Endothelial cell of umbilical vein (primary cell): ENCODE data around the gene FYB2. TPM values are rescaled to one million over a fixed set of nuclear protein-coding genes. Genes with fewer than 3 reads are reported as not detected.

Experiments used
- BruUV-seq: library from RNA; stranded (reverse); fragments of 400-500 nt; replicated peaks from 2 replicates; lab custom pipeline; 2021; lab: Mats Ljungman, UMichigan
- CTCF ChIA-PET: fragments of 300-600, 350-600 bp; sonication (Branson Sonifier 250); formaldehyde crosslinking; loops from one replicate; lab custom pipeline; 2021; ENCODE audit warnings: antibody characterized with exemption, inconsistent platforms; lab: Charles Lee
- POLR2A ChIA-PET: fragments of 300-600, 350-600 bp; sonication (Branson Sonifier 250); formaldehyde crosslinking; loops from one replicate; lab custom pipeline; 2021; ENCODE audit warnings: antibody characterized with exemption, inconsistent platforms; lab: Charles Lee
- DNase-seq: peaks from one replicate; pipeline ENCODE4 v3.0.0-alpha.2; 2011; ENCODE audit warnings: low read depth, low spot score
- FAIRE-seq: peaks from 2 replicates; lab custom pipeline; 2011; peaks lifted over from hg19 to GRCh38; lab: Jason Lieb, UNC
- H2AFZ ChIP-seq: 2 replicates; pipeline ENCODE4 v1.6.0; 2012; ENCODE audit warnings: low read depth, low read length, control low read depth, inconsistent platforms
- H3K27ac ChIP-seq: 2 replicates; pipeline ENCODE4 v1.5.1; 2011; ENCODE audit warnings: low read depth, mild to moderate bottlenecking, control low read depth, low read length, moderate library complexity; ENCODE audit not compliant: insufficient read depth
- H3K27me3 ChIP-seq, 2 experiments: 2 replicates each; pipeline versions ENCODE4 v1.6.0 to v1.6.1; 2011; ENCODE audit warnings: low read length in 2 of 2, mixed read lengths in 1 of 2; ENCODE audit not compliant: control insufficient read depth in 2 of 2, insufficient read depth in 2 of 2
- H3K36me3 ChIP-seq, 2 experiments: 2 replicates in 1 of 2; 3 replicates in 1 of 2; pipeline ENCODE4 v1.5.1; 2011; ENCODE audit warnings: low read length in 2 of 2, mild to moderate bottlenecking in 1 of 2, moderate library complexity in 1 of 2; ENCODE audit not compliant: control insufficient read depth in 2 of 2, insufficient read depth in 2 of 2; ENCODE audit errors: extremely low read depth in 1 of 2
- H3K4me1 ChIP-seq: 3 replicates; pipeline ENCODE4 v1.5.1; 2011; ENCODE audit warnings: mild to moderate bottlenecking, low read length; ENCODE audit not compliant: control insufficient read depth, insufficient read depth; ENCODE audit errors: extremely low read depth
- H3K4me2 ChIP-seq: 2 replicates; pipeline ENCODE4 v1.6.1; 2011; ENCODE audit warnings: low read length, control low read depth, mixed read lengths; ENCODE audit not compliant: insufficient read depth
- H3K4me3 ChIP-seq, 3 experiments: fragments of 200-600 bp in 1 of 3; sonication (generic), shearing (Covaris generic) in 1 of 3; replicated peaks in 1 of 3; 2 replicates each; pipeline ENCODE4 v1.5.1; 2011 to 2016; ENCODE audit warnings: control low read depth in 3 of 3, low read length in 3 of 3, mild to moderate bottlenecking in 2 of 3, inconsistent platforms in 1 of 3, low read depth in 1 of 3, moderate library complexity in 1 of 3; ENCODE audit not compliant: insufficient read depth in 1 of 3
- H3K79me2 ChIP-seq: 2 replicates; pipeline ENCODE4 v1.6.0; 2012; ENCODE audit warnings: low read length, inconsistent platforms; ENCODE audit not compliant: control insufficient read depth, insufficient read depth
- H3K9ac ChIP-seq: replicated peaks from 2 replicates; pipeline ENCODE3; 2011; ENCODE audit warnings: low read length, control low read depth; ENCODE audit not compliant: insufficient read depth; ENCODE audit errors: extremely low read depth
- H3K9me1 ChIP-seq: replicated peaks from 3 replicates; pipeline ENCODE4 v1.6.0; 2011; ENCODE audit warnings: mild to moderate bottlenecking, low read length; ENCODE audit not compliant: control insufficient read depth, insufficient read depth; ENCODE audit errors: extremely low read depth
- H3K9me3 ChIP-seq: replicated peaks from 2 replicates; pipeline ENCODE4 v1.5.1; 2012; ENCODE audit warnings: low read length, inconsistent platforms; ENCODE audit not compliant: control insufficient read depth, insufficient read depth
- H4K20me1 ChIP-seq: replicated peaks from 2 replicates; pipeline ENCODE3; 2011; ENCODE audit warnings: mild to moderate bottlenecking, low read length; ENCODE audit not compliant: control insufficient read depth, insufficient read depth; ENCODE audit errors: extremely low read depth
- CTCF ChIP-seq, 2 donors: IDR thresholded peaks; 1 replicate in 1 of 2; 2 replicates in 1 of 2; pipeline ENCODE4 v1.5.1; 2011; ENCODE audit warnings: low read length in 2 of 2, mild to moderate bottlenecking in 2 of 2, moderate library complexity in 2 of 2, control low read depth in 1 of 2, inconsistent platforms in 1 of 2, low read depth in 1 of 2; ENCODE audit not compliant: insufficient read depth in 1 of 2; ENCODE audit errors: extremely low read depth in 1 of 2
- EZH2 ChIP-seq: IDR thresholded peaks from 2 replicates; pipeline ENCODE4 v1.6.1; 2012; ENCODE audit warnings: borderline replicate concordance, low read depth, mild to moderate bottlenecking, moderate library complexity, low read length, inconsistent platforms; ENCODE audit not compliant: severe bottlenecking
- FOS ChIP-seq: IDR thresholded peaks from 2 replicates; pipeline ENCODE4 v1.6.1; 2011; ENCODE audit warnings: mild to moderate bottlenecking, low read length, moderate library complexity, borderline replicate concordance; ENCODE audit not compliant: insufficient read depth
- GATA2 ChIP-seq: IDR thresholded peaks from 2 replicates; pipeline ENCODE4 v1.7.0; 2011; ENCODE audit warnings: low read depth, mild to moderate bottlenecking, moderate library complexity, mixed read lengths, low read length; ENCODE audit not compliant: insufficient read length, insufficient read depth
- JUN ChIP-seq: IDR thresholded peaks from 2 replicates; pipeline ENCODE4 v1.6.1; 2011; ENCODE audit warnings: borderline replicate concordance, low read depth; ENCODE audit not compliant: insufficient read length, insufficient read depth
- MAX ChIP-seq: IDR thresholded peaks from 2 replicates; pipeline ENCODE4 v1.6.1; 2011; ENCODE audit not compliant: insufficient read depth, insufficient read length
- MYC ChIP-seq: IDR thresholded peaks from one replicate; pipeline ENCODE4 v1.6.1; 2011; ENCODE audit warnings: mild to moderate bottlenecking, low read depth, low read length
- POLR2A ChIP-seq: IDR thresholded peaks from 2 replicates; pipeline ENCODE4 v1.6.1; 2012; ENCODE audit warnings: low read depth, mild to moderate bottlenecking, control low read depth, low read length
- dilution Hi-C: fragments of 300-500 bp; cut with MboI; formaldehyde crosslinking; loops from one replicate; pipeline ENCODE4 v1.15.0; 2019; ENCODE audit warnings: low sequenced_read_pairs; ENCODE audit not compliant: extremely low pct_ligation_motif_present
- intact Hi-C: fragments of 100-400 bp; cut with micrococcal nuclease; formaldehyde crosslinking; loops from one replicate; pipeline ENCODE4 v1.10.0; 2022
- polyA plus RNA-seq, 4 experiments: library from polyadenylated mRNA; depleted of rRNA in 3 of 4; stranded (reverse) in 3 of 4; unstranded in 1 of 4; fragments of >200 nt; gene quantifications; 2 replicates each; pipeline versions ENCODE4 v1.2.1 to v1.2.3, GENCODE V29; 2011 to 2012; ENCODE audit warnings: missing spikeins in 1 of 4
- total RNA-seq: library from RNA; stranded (reverse); gene quantifications from 2 replicates; pipeline ENCODE4 v1.2.3, GENCODE V29; 2021

The FYB2 gene
- total and polyA plus RNA-seq, 2 donors (not counting 3 experiments of a cell fraction or from before 2014, with no cell fraction given), result not detected

- Histone ChIP-seq H3K4me2 (no peak overlapping the region), H3K4me1 (no peaks in the 10 kb centered on the region), H2AFZ (no peak overlapping the region), H4K20me1 (no peaks in the 10 kb centered on the region), H3K27me3 (no peaks in the 10 kb centered on the region), H3K27ac (no peak overlapping the region), H3K9me1 (no peaks in the 10 kb centered on the region), H3K36me3 (no peaks in the 10 kb centered on the region), H3K4me3 (no peak overlapping the region), H3K9me3 (no peaks in the 10 kb centered on the region), H3K79me2 (no peaks in the 10 kb centered on the region), H3K9ac (no peak overlapping the region)
- ChIA-PET CTCF (interaction anchor here (0.8 to 1.8 kb wide), 3 partner anchors 32 to 39 kb away, joined by 3 to 4 read pairs (median 4); no protein-coding TSS in a partner anchor), POLR2A (no interaction called here)
- DNase-seq, result peak; percentile 31
- no TSS peak for BruUV-seq
- dilution Hi-C loops, result no loop called here
- TF ChIP-seq MYC, result no peak
- TF ChIP-seq FOS, result peak; percentile 65
- no peak for FAIRE-seq
- intact Hi-C loops, result no loop called here
These were observed 142.6 kb downstream of the FYB2 start for GRCh38 chr1:56676571-56677035.

- no peak for TF ChIP-seq EZH2
- TF ChIP-seq MYC, result no peak
- TF ChIP-seq GATA2, result no peak
- no peak for TF ChIP-seq FOS
- TF ChIP-seq MAX, result no peak
- TF ChIP-seq POLR2A, result no peak
- no peak for TF ChIP-seq CTCF (IDR thresholded peaks at IDR 0.05; ENCODE audit: extremely low read depth in 1 of 2, insufficient read depth in 1 of 2, low read depth in 1 of 2, low read length in 2 of 2)
- TF ChIP-seq JUN, result no peak
- H3K4me3 ChIP-seq, result no peak overlapping the region
- intact Hi-C loops (no loop called here), dilution Hi-C loops (no loop called here)
- no peaks in the 10 kb centered on the region for H3K79me2 ChIP-seq
- H3K4me1 ChIP-seq, result no peaks in the 10 kb centered on the region
- H3K9ac ChIP-seq, result no peak overlapping the region
- H3K9me3 ChIP-seq, result no peaks in the 10 kb centered on the region
- BruUV-seq, result no TSS peak
- no peaks in the 10 kb centered on the region for H3K27me3 ChIP-seq
- no peak overlapping the region for H3K27ac ChIP-seq
- FAIRE-seq (no peak), DNase-seq (no peak)
- ChIA-PET CTCF (interaction anchor here (1.8 kb wide), 1 partner anchor 34 kb away, joined by 4 read pairs; no protein-coding TSS in a partner anchor), POLR2A (no interaction called here)
- no peaks in the 10 kb centered on the region for H4K20me1 ChIP-seq
- no peak overlapping the region for H3K4me2 ChIP-seq
- no peak overlapping the region for H2AFZ ChIP-seq
- H3K36me3 ChIP-seq, result no peaks in the 10 kb centered on the region
- H3K9me1 ChIP-seq, result no peaks in the 10 kb centered on the region
These were observed 143.4 kb downstream of the FYB2 start for GRCh38 chr1:56675763-56676162.
